Measurements from ENCODE around the gene LPP. TPM values are rescaled to one million over a fixed set of nuclear protein-coding genes. Genes with fewer than 3 reads are reported as not detected.

Gene LPP
- total and polyA plus RNA-seq, 4 donors: 7.2 to 50.3 (median 26.4) TPM

DNA sequence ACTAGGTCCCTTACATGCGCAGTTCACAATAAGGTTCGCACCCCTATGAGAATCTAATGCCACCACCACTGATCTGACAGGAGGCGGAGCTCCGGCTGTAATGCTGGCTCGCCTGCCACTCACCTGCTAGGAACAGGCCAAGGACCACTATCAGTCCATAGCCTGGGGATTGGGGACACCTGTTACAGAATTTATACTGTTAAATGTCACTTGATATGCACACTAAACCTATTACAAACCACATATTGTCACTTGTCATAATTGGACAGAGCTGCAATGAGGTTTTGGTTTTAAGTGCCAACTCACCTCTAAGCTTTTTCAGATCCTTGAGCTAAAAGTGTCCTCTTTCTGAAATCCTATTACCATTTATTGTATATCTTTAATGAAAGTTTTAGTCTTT lies 509.9 kb downstream of the LPP start:
- Histone ChIP-seq H3K4me3 (ENCODE audit: low read depth, low read length) (no peak overlapping the region), H3K27me3 (ENCODE audit: control insufficient read depth, insufficient read depth, low read length) (no peaks in the 10 kb centered on the region), H3K9me3 (ENCODE audit: control insufficient read depth, insufficient read depth, low read length) (no peaks in the 10 kb centered on the region), H3K27ac (ENCODE audit: low read depth, low read length) (no peak overlapping the region), H3K4me1 (ENCODE audit: control insufficient read depth, insufficient read depth, low read length) (no peaks in the 10 kb centered on the region), H3K36me3 (ENCODE audit: control insufficient read depth, insufficient read depth, low read length) (no peaks in the 10 kb centered on the region)
- no peak for DNase-seq (ENCODE audit: low read depth in 4 of 6, low spot score in 6 of 6)
- WGBS (ENCODE audit: insufficient coverage): 96% methylated on average over 4 of the region's 5 CpGs

- Histone ChIP-seq H3K27me3 (ENCODE audit: control insufficient read depth, insufficient read depth, low read length) (no peaks in the 10 kb centered on the region), H3K4me1 (ENCODE audit: control insufficient read depth, insufficient read depth, low read length) (no peaks in the 10 kb centered on the region), H3K9me3 (ENCODE audit: control insufficient read depth, insufficient read depth, low read length) (no peaks in the 10 kb centered on the region), H3K27ac (ENCODE audit: low read depth, low read length) (no peak overlapping the region), H3K36me3 (ENCODE audit: control insufficient read depth, insufficient read depth, low read length) (no peaks in the 10 kb centered on the region), H3K4me3 (ENCODE audit: low read depth, low read length) (no peak overlapping the region)
- no CpG with 5 or more reads among the region's 3 CpGs for WGBS (ENCODE audit: insufficient coverage)
- DNase-seq (ENCODE audit: low read depth in 4 of 6, low spot score in 6 of 6): no peak
Observed at GRCh38 chr3:188664795-188665194, 510.8 kb downstream of the LPP start.

DNA sequence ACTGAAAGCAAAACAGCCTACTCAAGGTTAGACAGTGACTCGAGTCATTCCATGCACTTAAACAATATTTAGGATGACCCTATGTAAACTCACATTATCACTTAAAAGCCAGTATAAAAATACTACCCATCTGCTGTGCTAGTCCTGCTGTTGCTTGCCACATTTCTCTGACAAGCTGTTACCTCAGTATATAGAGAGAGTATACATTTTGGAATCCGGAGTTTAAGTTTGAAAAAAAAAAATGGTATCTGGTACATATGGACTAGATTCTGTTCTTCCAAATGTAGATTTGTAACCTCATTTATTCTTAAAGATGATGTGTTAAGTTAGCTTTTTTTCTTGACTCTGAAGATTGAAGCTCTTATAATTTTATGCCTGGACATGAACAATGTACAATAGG lies 514.0 kb downstream of the LPP start:
- Histone ChIP-seq H3K9me3 (ENCODE audit: control insufficient read depth, insufficient read depth, low read length) (no peaks in the 10 kb centered on the region), H3K27ac (ENCODE audit: low read depth, low read length) (no peak overlapping the region), H3K27me3 (ENCODE audit: control insufficient read depth, insufficient read depth, low read length) (no peaks in the 10 kb centered on the region), H3K4me3 (ENCODE audit: low read depth, low read length) (no peak overlapping the region), H3K36me3 (ENCODE audit: control insufficient read depth, insufficient read depth, low read length) (no peaks in the 10 kb centered on the region), H3K4me1 (ENCODE audit: control insufficient read depth, insufficient read depth, low read length) (no peaks in the 10 kb centered on the region)
- WGBS (ENCODE audit: insufficient coverage): no CpG with 5 or more reads among the region's 2 CpGs
- peak in 1 of 6 donors; percentile 78 for DNase-seq (ENCODE audit: low read depth in 4 of 6, low spot score in 6 of 6)

- Histone ChIP-seq H3K9me3 (ENCODE audit: control insufficient read depth, insufficient read depth, low read length) (no peaks in the 10 kb centered on the region), H3K27ac (ENCODE audit: low read depth, low read length) (no peak overlapping the region), H3K36me3 (ENCODE audit: control insufficient read depth, insufficient read depth, low read length) (no peaks in the 10 kb centered on the region), H3K27me3 (ENCODE audit: control insufficient read depth, insufficient read depth, low read length) (no peaks in the 10 kb centered on the region), H3K4me1 (ENCODE audit: control insufficient read depth, insufficient read depth, low read length) (no peaks in the 10 kb centered on the region), H3K4me3 (ENCODE audit: low read depth, low read length) (no peak overlapping the region)
- 90% methylated on average over 2 of the region's 5 CpGs for WGBS (ENCODE audit: insufficient coverage)
- no peak for DNase-seq (ENCODE audit: low read depth in 4 of 6, low spot score in 6 of 6)
Observed at GRCh38 chr3:188670446-188670845, 516.5 kb downstream of the LPP start.

DNA sequence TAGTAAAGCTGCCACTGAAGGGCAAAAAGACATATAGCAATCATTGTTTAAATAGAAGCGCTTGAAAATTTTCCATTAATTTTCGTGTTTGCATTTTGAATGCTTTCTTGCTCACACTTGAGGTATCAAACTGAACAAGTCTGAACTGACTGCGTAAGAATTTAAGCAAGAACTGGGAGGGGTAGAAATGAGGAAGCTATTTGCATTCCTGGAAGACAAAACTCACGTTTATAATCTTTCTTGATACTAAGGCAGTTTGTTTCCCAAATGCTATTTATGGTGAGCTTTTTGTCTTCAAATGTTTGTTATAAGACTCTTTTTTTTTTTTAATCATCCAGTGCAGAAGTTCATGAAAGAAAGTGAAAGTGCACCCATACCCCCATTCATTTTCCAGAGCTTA lies 518.0 kb downstream of the LPP start:
- WGBS (ENCODE audit: insufficient coverage): 80% methylated on average over 2 of the region's 4 CpGs
- H3K4me3 ChIP-seq (ENCODE audit: low read depth, low read length): no peak overlapping the region
- no peaks in the 10 kb centered on the region for H3K4me1 ChIP-seq (ENCODE audit: control insufficient read depth, insufficient read depth, low read length)
- no peak for DNase-seq (ENCODE audit: low read depth in 4 of 6, low spot score in 6 of 6)
- no peaks in the 10 kb centered on the region for H3K9me3 ChIP-seq (ENCODE audit: control insufficient read depth, insufficient read depth, low read length)
- no peaks in the 10 kb centered on the region for H3K27me3 ChIP-seq (ENCODE audit: control insufficient read depth, insufficient read depth, low read length)
- H3K27ac ChIP-seq (ENCODE audit: low read depth, low read length): no peak overlapping the region
- no peaks in the 10 kb centered on the region for H3K36me3 ChIP-seq (ENCODE audit: control insufficient read depth, insufficient read depth, low read length)

- H3K27me3 ChIP-seq (ENCODE audit: control insufficient read depth, insufficient read depth, low read length): no peaks in the 10 kb centered on the region
- no peaks in the 10 kb centered on the region for H3K36me3 ChIP-seq (ENCODE audit: control insufficient read depth, insufficient read depth, low read length)
- WGBS (ENCODE audit: insufficient coverage): no CpG with 5 or more reads among the region's 4 CpGs
- H3K4me1 ChIP-seq (ENCODE audit: control insufficient read depth, insufficient read depth, low read length): no peaks in the 10 kb centered on the region
- DNase-seq (ENCODE audit: low read depth in 4 of 6, low spot score in 6 of 6): no peak
- H3K27ac ChIP-seq (ENCODE audit: low read depth, low read length): no peak overlapping the region
- H3K4me3 ChIP-seq (ENCODE audit: low read depth, low read length): no peak overlapping the region
- H3K9me3 ChIP-seq (ENCODE audit: control insufficient read depth, insufficient read depth, low read length): no peaks in the 10 kb centered on the region
Observed at GRCh38 chr3:188672840-188673239, 518.9 kb downstream of the LPP start.

DNA sequence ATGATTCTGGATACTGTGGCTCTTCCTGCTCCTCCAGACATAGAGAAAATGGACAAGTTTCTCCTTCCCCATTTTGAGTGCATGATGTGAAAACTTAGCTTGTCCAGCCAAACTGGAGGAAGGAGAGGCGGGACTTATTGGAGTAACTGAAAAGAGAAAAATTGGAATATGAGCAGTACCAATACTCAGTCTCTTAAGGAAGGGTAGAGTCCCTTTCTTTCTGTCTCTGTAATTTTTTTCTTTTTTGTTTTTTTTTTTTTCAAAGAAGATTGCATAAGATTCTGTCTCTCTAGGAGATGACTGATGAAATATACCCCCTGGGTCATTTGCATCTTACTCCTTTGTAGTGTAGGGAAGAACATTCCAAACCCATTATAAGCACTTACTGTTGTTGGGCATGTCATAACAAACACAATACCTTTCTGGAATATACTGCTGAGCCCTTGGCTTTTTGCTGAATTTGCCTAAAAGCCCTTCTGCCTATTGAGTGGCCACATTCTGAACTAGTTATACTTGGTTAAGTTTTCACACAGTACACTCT lies 519.8 kb downstream of the LPP start:
- DNase-seq (ENCODE audit: low read depth in 4 of 6, low spot score in 6 of 6): no peak
- Histone ChIP-seq H3K4me3 (ENCODE audit: low read depth, low read length) (no peak overlapping the region), H3K27ac (ENCODE audit: low read depth, low read length) (no peak overlapping the region), H3K4me1 (ENCODE audit: control insufficient read depth, insufficient read depth, low read length) (no peaks in the 10 kb centered on the region), H3K36me3 (ENCODE audit: control insufficient read depth, insufficient read depth, low read length) (no peaks in the 10 kb centered on the region), H3K9me3 (ENCODE audit: control insufficient read depth, insufficient read depth, low read length) (no peaks in the 10 kb centered on the region), H3K27me3 (ENCODE audit: control insufficient read depth, insufficient read depth, low read length) (no peaks in the 10 kb centered on the region)
- no CpG with 5 or more reads among the region's 1 CpG for WGBS (ENCODE audit: insufficient coverage)

DNA sequence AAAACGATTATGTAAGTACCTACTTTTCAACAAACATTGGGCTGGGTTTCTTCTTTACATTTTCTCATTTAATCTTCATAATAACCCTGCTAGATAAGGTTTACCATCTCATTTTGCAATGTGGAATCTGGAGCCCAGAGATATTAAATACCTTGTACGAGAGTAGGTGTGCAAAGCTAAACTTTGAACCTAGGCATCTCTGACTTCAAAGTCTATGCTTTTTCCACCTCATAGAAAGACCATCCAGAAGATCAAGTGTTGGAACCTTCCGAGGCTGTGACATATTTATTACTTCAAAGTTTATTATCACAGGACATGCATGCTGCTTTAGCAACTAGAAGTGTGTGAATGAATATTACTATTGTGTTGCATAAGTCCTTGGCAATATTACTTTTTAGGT lies 520.6 kb downstream of the LPP start:
- Histone ChIP-seq H3K9me3 (ENCODE audit: control insufficient read depth, insufficient read depth, low read length) (no peaks in the 10 kb centered on the region), H3K4me1 (ENCODE audit: control insufficient read depth, insufficient read depth, low read length) (no peaks in the 10 kb centered on the region), H3K27ac (ENCODE audit: low read depth, low read length) (no peak overlapping the region), H3K4me3 (ENCODE audit: low read depth, low read length) (no peak overlapping the region), H3K36me3 (ENCODE audit: control insufficient read depth, insufficient read depth, low read length) (no peaks in the 10 kb centered on the region), H3K27me3 (ENCODE audit: control insufficient read depth, insufficient read depth, low read length) (no peaks in the 10 kb centered on the region)
- WGBS (ENCODE audit: insufficient coverage): no CpG with 5 or more reads among the region's 3 CpGs
- no peak for DNase-seq (ENCODE audit: low read depth in 4 of 6, low spot score in 6 of 6)

- H3K27me3 ChIP-seq (ENCODE audit: control insufficient read depth, insufficient read depth, low read length): no peaks in the 10 kb centered on the region
- no peaks in the 10 kb centered on the region for H3K9me3 ChIP-seq (ENCODE audit: control insufficient read depth, insufficient read depth, low read length)
- no peaks in the 10 kb centered on the region for H3K4me1 ChIP-seq (ENCODE audit: control insufficient read depth, insufficient read depth, low read length)
- no peak for DNase-seq (ENCODE audit: low read depth in 4 of 6, low spot score in 6 of 6)
- H3K4me3 ChIP-seq (ENCODE audit: low read depth, low read length): no peak overlapping the region
- no peak overlapping the region for H3K27ac ChIP-seq (ENCODE audit: low read depth, low read length)
- H3K36me3 ChIP-seq (ENCODE audit: control insufficient read depth, insufficient read depth, low read length): no peaks in the 10 kb centered on the region
- no CpG with 5 or more reads among the region's 1 CpG for WGBS (ENCODE audit: insufficient coverage)
Observed at GRCh38 chr3:188677344-188677743, 523.4 kb downstream of the LPP start.

DNA sequence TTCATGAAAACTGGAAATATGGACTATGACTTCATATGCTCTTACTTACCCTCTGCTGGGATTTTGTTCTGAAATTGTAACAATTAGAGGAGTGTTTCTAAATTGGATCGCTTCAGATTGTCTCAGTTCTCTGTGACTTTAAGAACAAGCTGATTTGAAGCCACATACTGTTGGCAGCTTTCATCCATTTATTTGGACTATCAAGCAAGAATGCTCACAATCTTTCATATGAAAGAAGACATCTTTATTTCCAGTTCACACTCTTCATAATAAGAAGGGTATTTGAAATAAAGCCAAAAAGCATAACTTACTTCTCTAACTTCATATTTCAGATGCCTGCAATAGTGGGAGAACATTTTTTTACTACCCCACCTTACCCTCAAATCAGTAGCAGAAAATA lies 526.2 kb downstream of the LPP start:
- Histone ChIP-seq H3K27ac (ENCODE audit: low read depth, low read length) (no peak overlapping the region), H3K36me3 (ENCODE audit: control insufficient read depth, insufficient read depth, low read length) (no peaks in the 10 kb centered on the region), H3K4me1 (ENCODE audit: control insufficient read depth, insufficient read depth, low read length) (no peaks in the 10 kb centered on the region), H3K9me3 (ENCODE audit: control insufficient read depth, insufficient read depth, low read length) (no peaks in the 10 kb centered on the region), H3K4me3 (ENCODE audit: low read depth, low read length) (no peak overlapping the region), H3K27me3 (ENCODE audit: control insufficient read depth, insufficient read depth, low read length) (no peaks in the 10 kb centered on the region)
- no CpG with 5 or more reads among the region's 1 CpG for WGBS (ENCODE audit: insufficient coverage)
- DNase-seq (ENCODE audit: low read depth in 4 of 6, low spot score in 6 of 6): peak in 1 of 6 donors; percentile 75
